ENCODE data around the gene TBC1D22A. TPM values are rescaled to one million over a fixed set of nuclear protein-coding genes. Genes with fewer than 3 reads are reported as not detected.

The TBC1D22A gene
- total RNA-seq, 1 experiment from 2014 or later = 20.9 TPM

DNA sequence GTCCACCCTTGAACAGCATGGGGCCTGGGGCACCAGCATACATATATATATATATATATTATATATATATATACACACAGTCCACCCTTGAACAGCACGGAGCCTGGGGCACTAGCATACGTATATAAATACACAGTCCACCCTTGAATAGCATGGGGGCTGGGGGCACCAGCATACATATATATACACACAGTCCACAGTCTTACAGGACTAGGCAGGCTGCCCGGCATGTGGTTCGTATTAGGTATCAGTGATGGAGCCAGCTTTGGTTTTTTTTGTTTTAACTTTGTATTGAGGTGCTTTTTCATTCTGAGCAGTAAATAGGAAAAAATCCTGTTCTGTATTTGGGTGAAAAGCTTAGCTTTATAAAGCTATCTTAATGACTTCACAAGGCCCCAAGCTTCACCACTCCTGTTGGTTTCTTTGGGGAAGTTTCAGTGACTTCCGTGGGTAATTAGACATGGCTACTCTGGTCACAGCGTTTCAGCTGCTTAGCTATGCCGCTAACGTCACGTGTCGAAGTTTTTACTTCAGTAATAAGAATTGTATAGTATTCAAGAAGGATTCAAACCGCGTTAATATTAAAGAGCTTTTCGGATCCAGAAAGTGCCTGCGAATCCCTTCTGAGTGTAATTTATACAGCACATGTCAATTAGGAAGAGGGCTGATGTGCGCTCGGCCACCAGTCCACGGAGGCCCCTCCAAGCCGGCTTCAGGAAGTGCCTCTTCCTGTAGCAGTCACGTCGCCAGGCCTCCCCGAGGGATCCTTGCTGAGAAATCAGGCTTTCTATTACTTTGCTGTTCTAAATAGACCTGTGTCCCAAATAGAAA lies 179.7 kb downstream of the TBC1D22A start:
- Histone ChIP-seq H3K4me3 (replicated peaks in 1 of 2; ENCODE audit: low read depth in 1 of 2, low read length in 2 of 2) (no peak overlapping the region), H3K79me2 (ENCODE audit: insufficient read depth, low read length) (no peaks in the 10 kb centered on the region), H3K4me1 (ENCODE audit: control insufficient read depth in 1 of 2, insufficient read depth in 2 of 2, low read length in 2 of 2) (no peaks in the 10 kb centered on the region), H3K9me2 (ENCODE audit: insufficient read depth) (no peaks in the 10 kb centered on the region), H2AFZ (ENCODE audit: low read depth, low read length, poor library complexity, severe bottlenecking) (no peak overlapping the region), H3K9me3 (ENCODE audit: control insufficient read depth in 1 of 2, insufficient read depth in 1 of 2, low read depth in 1 of 2, low read length in 2 of 2) (no peaks in the 10 kb centered on the region), H3K9ac (ENCODE audit: low read length) (no peak overlapping the region), H3K4me2 (ENCODE audit: low read length) (no peak overlapping the region), H3K27me3 (ENCODE audit: insufficient read depth, low read length) (no peaks in the 10 kb centered on the region), H3K27ac (ENCODE audit: low read depth, low read length) (no peak overlapping the region), H4K20me1 (ENCODE audit: insufficient read depth) (no peaks in the 10 kb centered on the region), H3K36me3 (ENCODE audit: control insufficient read depth in 1 of 2, insufficient read depth in 2 of 2, low read length in 2 of 2) (no peaks in the 10 kb centered on the region)
- ChIA-PET CTCF (no interaction called here), RAD21 (ENCODE audit: low non-redundant PET in 1 of 2, low total read pairs in 2 of 2, uncharacterized antibody in 2 of 2, unreplicated experiment in 2 of 2) (no interaction called here), POLR2A (no interaction called here)
- ATAC-seq = no peak
- BruUV-seq (replicated peaks) = no TSS peak
- DNase-seq (ENCODE audit: low read depth, low spot score) = no peak
- TF ChIP-seq CEBPB (IDR thresholded peaks at IDR 0.05; ENCODE audit: low read depth) (no peak), SIN3A (IDR thresholded peaks at IDR 0.05; ENCODE audit: low read depth) (no peak), ZNF274 (IDR thresholded peaks at IDR 0.05; ENCODE audit: low read depth, low read length) (no peak), EGR1 (IDR thresholded peaks at IDR 0.05; ENCODE audit: low read depth) (no peak), TCF7L2 (IDR thresholded peaks at IDR 0.05; ENCODE audit: borderline replicate concordance, extremely low read depth, insufficient read depth, insufficient read length) (no peak), SP1 (IDR thresholded peaks at IDR 0.05; ENCODE audit: low read depth) (no peak), EZH2phosphoT487 (IDR thresholded peaks at IDR 0.05; ENCODE audit: borderline replicate concordance) (no peak), JUND (IDR thresholded peaks at IDR 0.05) (no peak), EZH2 (IDR thresholded peaks at IDR 0.05) (no peak), ELF1 (IDR thresholded peaks at IDR 0.05; ENCODE audit: borderline replicate concordance, low read depth) (no peak), POLR2AphosphoS5 (IDR thresholded peaks at IDR 0.05; ENCODE audit: low read depth, low read length) (no peak), RAD21 (IDR thresholded peaks at IDR 0.05; ENCODE audit: low read depth) (no peak), YY1 (IDR thresholded peaks at IDR 0.05; ENCODE audit: extremely low read depth, insufficient replicate concordance, low read depth, low read length) (no peak), POLR2A (IDR thresholded peaks at IDR 0.05; ENCODE audit: borderline replicate concordance, extremely low read depth, insufficient read depth, insufficient read length) (no peak)
- TF ChIP-seq, protein P1, sequence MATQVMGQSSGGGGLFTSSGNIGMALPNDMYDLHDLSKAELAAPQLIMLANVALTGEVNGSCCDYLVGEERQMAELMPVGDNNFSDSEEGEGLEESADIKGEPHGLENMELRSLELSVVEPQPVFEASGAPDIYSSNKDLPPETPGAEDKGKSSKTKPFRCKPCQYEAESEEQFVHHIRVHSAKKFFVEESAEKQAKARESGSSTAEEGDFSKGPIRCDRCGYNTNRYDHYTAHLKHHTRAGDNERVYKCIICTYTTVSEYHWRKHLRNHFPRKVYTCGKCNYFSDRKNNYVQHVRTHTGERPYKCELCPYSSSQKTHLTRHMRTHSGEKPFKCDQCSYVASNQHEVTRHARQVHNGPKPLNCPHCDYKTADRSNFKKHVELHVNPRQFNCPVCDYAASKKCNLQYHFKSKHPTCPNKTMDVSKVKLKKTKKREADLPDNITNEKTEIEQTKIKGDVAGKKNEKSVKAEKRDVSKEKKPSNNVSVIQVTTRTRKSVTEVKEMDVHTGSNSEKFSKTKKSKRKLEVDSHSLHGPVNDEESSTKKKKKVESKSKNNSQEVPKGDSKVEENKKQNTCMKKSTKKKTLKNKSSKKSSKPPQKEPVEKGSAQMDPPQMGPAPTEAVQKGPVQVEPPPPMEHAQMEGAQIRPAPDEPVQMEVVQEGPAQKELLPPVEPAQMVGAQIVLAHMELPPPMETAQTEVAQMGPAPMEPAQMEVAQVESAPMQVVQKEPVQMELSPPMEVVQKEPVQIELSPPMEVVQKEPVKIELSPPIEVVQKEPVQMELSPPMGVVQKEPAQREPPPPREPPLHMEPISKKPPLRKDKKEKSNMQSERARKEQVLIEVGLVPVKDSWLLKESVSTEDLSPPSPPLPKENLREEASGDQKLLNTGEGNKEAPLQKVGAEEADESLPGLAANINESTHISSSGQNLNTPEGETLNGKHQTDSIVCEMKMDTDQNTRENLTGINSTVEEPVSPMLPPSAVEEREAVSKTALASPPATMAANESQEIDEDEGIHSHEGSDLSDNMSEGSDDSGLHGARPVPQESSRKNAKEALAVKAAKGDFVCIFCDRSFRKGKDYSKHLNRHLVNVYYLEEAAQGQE (IDR thresholded peaks at IDR 0.05; ENCODE audit: low read depth) = no peak
- TF ChIP-seq, protein P2, sequence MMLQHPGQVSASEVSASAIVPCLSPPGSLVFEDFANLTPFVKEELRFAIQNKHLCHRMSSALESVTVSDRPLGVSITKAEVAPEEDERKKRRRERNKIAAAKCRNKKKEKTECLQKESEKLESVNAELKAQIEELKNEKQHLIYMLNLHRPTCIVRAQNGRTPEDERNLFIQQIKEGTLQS (IDR thresholded peaks at IDR 0.05) = no peak
- TF ChIP-seq, protein P3, sequence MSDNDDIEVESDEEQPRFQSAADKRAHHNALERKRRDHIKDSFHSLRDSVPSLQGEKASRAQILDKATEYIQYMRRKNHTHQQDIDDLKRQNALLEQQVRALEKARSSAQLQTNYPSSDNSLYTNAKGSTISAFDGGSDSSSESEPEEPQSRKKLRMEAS (IDR thresholded peaks at IDR 0.05) = no peak
- intact Hi-C loops (cut with micrococcal nuclease) = no loop called here
